HG03103 (cell line): ENCODE data around the gene NAA40.

Experiments
- ATAC-seq: cut with Tn5 transposase; IDR thresholded peaks from one replicate; pipeline ENCODE4 v1.9.1; 2021; ENCODE audit warnings: low read depth; ENCODE audit not compliant: unreplicated experiment

NAA40 gene

GRCh38 chr11:63985812-63986155, 47.0 kb downstream of the NAA40 start:
- ATAC-seq: no peak

GRCh38 chr11:63986156-63986931, 47.5 kb downstream of the NAA40 start, which contains the start of gene OTUB1:
TSS of gene OTUB1 (plus strand) at chr11:63986438. CDS start at chr11:63986457, 19 bp downstream.
- ATAC-seq: peak; percentile 73

- no peak for ATAC-seq
These were observed 48.2 kb downstream of the NAA40 start for GRCh38 chr11:63986932-63987513.

- no peak for ATAC-seq
These were observed 52.8 kb downstream of the NAA40 start for GRCh38 chr11:63991558-63991957.

- no peak for ATAC-seq
These were observed 54.3 kb downstream of the NAA40 start for GRCh38 chr11:63993100-63993499.

GRCh38 chr11:63993993-63994392, 55.2 kb downstream of the NAA40 start:
- no peak for ATAC-seq

- no peak for ATAC-seq
These were observed 57.7 kb downstream of the NAA40 start for GRCh38 chr11:63996512-63996911.

GRCh38 chr11:63997104-63997700, 58.4 kb downstream of the NAA40 start:
- no peak for ATAC-seq

- no peak for ATAC-seq
These were observed 59.1 kb downstream of the NAA40 start for GRCh38 chr11:63997801-63998337.

- no peak for ATAC-seq
These were observed 60.0 kb downstream of the NAA40 start for GRCh38 chr11:63998558-63999348.

- ATAC-seq: no peak
These were observed 60.7 kb downstream of the NAA40 start for GRCh38 chr11:63999349-64000025.

GRCh38 chr11:64000026-64000739, 61.4 kb downstream of the NAA40 start:
- no peak for ATAC-seq

GRCh38 chr11:64000740-64001483, 62.1 kb downstream of the NAA40 start:
- ATAC-seq: no peak

- ATAC-seq: no peak
These were observed 63.0 kb downstream of the NAA40 start for GRCh38 chr11:64001484-64002420.

- no peak for ATAC-seq
These were observed 65.2 kb downstream of the NAA40 start for GRCh38 chr11:64003807-64004589.

GRCh38 chr11:64004590-64004984, 65.8 kb downstream of the NAA40 start:
- no peak for ATAC-seq

- no peak for ATAC-seq
These were observed 66.9 kb downstream of the NAA40 start for GRCh38 chr11:64005691-64006090.
